Neural progenitor cell (in vitro differentiated cells): ENCODE results near the gene PWWP2B. TPM values are rescaled to one million over a fixed set of nuclear protein-coding genes. Genes with fewer than 3 reads are reported as not detected.
A peak's percentile ranks its signal among the peaks of the same experiment; 100 is the strongest.

Experiments used
- DNase-seq: peaks from one replicate; pipeline ENCODE4 v3.0.0-alpha.2; 2016; ENCODE audit warnings: low spot score
- H2AFZ ChIP-seq: fragments of 200-600 bp; sonication (generic); replicated peaks from 2 replicates; pipeline ENCODE4 v1.6.1; 2016; ENCODE audit warnings: antibody characterized with exemption
- H3F3A ChIP-seq: fragments of 200-600 bp; sonication (generic); 2 replicates; pipeline ENCODE4 v1.6.1; 2016; ENCODE audit warnings: antibody characterized with exemption, low read depth
- H3K27ac ChIP-seq: fragments of 200-600 bp; sonication (generic); 2 replicates; pipeline ENCODE4 v1.5.1; 2016; ENCODE audit warnings: mild to moderate bottlenecking
- H3K27me3 ChIP-seq: fragments of 200-600 bp; sonication (generic); 2 replicates; pipeline ENCODE4 v1.6.1; 2016; ENCODE audit warnings: mild to moderate bottlenecking, moderate library complexity
- H3K36me3 ChIP-seq: fragments of 200-600 bp; sonication (generic); 2 replicates; pipeline ENCODE4 v1.5.1; 2016
- H3K4me1 ChIP-seq: fragments of 200-600 bp; sonication (generic); 2 replicates; pipeline ENCODE4 v1.6.1; 2016; ENCODE audit warnings: mixed run types
- H3K4me2 ChIP-seq: fragments of 200-600 bp; sonication (generic); 2 replicates; pipeline ENCODE4 v1.6.1; 2016
- H3K4me3 ChIP-seq: fragments of 200-600 bp; sonication (generic); 2 replicates; pipeline ENCODE4 v1.5.1; 2016
- H3K79me2 ChIP-seq: fragments of 200-600 bp; sonication (generic); 2 replicates; pipeline ENCODE4 v1.6.1; 2016; ENCODE audit warnings: low read depth
- H3K9ac ChIP-seq: fragments of 200-600 bp; sonication (generic); 2 replicates; pipeline ENCODE4 v1.6.1; 2016
- H3K9me3 ChIP-seq: fragments of 200-600 bp; sonication (generic); 2 replicates; pipeline ENCODE4 v1.5.1; 2016; ENCODE audit warnings: low read depth
- H4K20me1 ChIP-seq: fragments of 200-600 bp; sonication (generic); 2 replicates; pipeline ENCODE4 v1.6.1; 2016; ENCODE audit warnings: low read depth
- H3K27ac Mint-ChIP-seq: 3 replicates; pipeline ENCODE4 v1.8.0; 2021; ENCODE audit warnings: mixed read lengths
- H3K27me3 Mint-ChIP-seq: 2 replicates; pipeline ENCODE4 v1.8.0; 2022; ENCODE audit warnings: low read depth, mild to moderate bottlenecking, inconsistent platforms, moderate library complexity, mixed read lengths; ENCODE audit not compliant: insufficient read depth
- H3K36me3 Mint-ChIP-seq: 3 replicates; pipeline ENCODE4 v1.8.0; 2021; ENCODE audit warnings: mixed read lengths
- H3K4me1 Mint-ChIP-seq: 3 replicates; pipeline ENCODE4 v1.8.0; 2021; ENCODE audit warnings: mixed read lengths
- H3K4me3 Mint-ChIP-seq: 3 replicates; pipeline ENCODE4 v1.8.0; 2021; ENCODE audit warnings: mild to moderate bottlenecking, moderate library complexity, mixed read lengths
- H3K9me3 Mint-ChIP-seq: 3 replicates; pipeline ENCODE4 v1.8.0; 2020; ENCODE audit warnings: mixed read lengths
- CTCF ChIP-seq: fragments of 200-600 bp; sonication (generic); IDR thresholded peaks from 2 replicates; pipeline ENCODE4 v1.5.1; 2017; ENCODE audit warnings: antibody characterized with exemption, mild to moderate bottlenecking
- EZH2 ChIP-seq: fragments of 200-600 bp; sonication (generic); IDR thresholded peaks from 2 replicates; pipeline ENCODE4 v1.6.1; 2017; ENCODE audit warnings: antibody characterized with exemption, mild to moderate bottlenecking, moderate library complexity
- EZH2phosphoT487 ChIP-seq: fragments of 200-600 bp; sonication (generic); IDR thresholded peaks from 2 replicates; pipeline ENCODE4 v1.6.1; 2017; ENCODE audit warnings: antibody characterized with exemption
- total RNA-seq: library from RNA; depleted of rRNA; stranded (reverse); fragments of >200 nt; gene quantifications from 2 replicates; pipeline ENCODE4 v1.2.3, GENCODE V29; 2015; ENCODE audit warnings: low replicate concordance

PWWP2B gene
- total RNA-seq, 1 donor from 2014 or later: 0.34 TPM

DNA sequence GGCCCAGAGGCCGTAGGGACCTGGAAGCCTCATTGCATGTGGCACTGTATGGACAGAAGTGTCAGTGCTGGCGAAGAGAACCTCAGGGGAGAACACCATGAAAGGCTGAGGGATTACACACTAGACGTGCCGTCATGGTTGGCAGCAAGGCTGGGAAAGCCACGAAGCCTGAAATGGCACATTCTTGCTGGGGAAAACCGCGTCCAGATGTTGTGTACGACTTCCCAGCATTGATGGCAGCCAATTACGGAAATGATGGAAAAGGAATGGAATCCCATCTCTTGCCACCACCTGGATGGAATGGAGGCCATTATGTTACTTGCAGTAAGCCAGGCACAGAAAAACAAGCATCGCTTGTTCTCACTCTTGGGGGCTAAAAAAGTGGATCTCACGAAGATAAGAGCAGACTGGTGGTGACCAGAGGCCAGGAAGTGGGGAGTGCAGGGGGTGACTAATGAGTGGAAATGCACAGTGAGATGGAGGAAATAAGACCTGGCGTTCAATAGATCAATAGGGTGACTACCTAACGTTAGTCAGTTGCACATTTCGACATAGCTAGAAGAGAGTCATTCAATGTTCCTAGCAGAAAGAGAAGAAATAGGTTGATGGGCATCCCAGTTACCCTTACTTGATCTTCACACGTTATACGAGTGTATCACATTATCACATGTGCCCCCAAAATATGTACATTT lies 14.6 kb upstream of the PWWP2B start:
- Mint-ChIP-seq H3K27me3 (peaks cover 10% of the 10 kb centered on the region), H3K36me3 (peaks cover 2% of the 10 kb centered on the region), H3K4me1 (peaks cover 6% of the 10 kb centered on the region), H3K9me3 (no peaks in the 10 kb centered on the region), H3K27ac (no peak overlapping the region), H3K4me3 (no peak overlapping the region)
- no peaks in the 10 kb centered on the region for H3K4me1 ChIP-seq
- H3K36me3 ChIP-seq: no peaks in the 10 kb centered on the region
- no peak for DNase-seq
- no peak overlapping the region for H3K27ac ChIP-seq
- H3F3A ChIP-seq: no peaks in the 10 kb centered on the region
- no peak overlapping the region for H2AFZ ChIP-seq
- no peaks in the 10 kb centered on the region for H3K27me3 ChIP-seq
- no peak overlapping the region for H3K9ac ChIP-seq
- H3K79me2 ChIP-seq: no peaks in the 10 kb centered on the region
- H3K4me2 ChIP-seq: no peak overlapping the region
- TF ChIP-seq EZH2phosphoT487: no peak
- TF ChIP-seq EZH2: no peak
- TF ChIP-seq CTCF: no peak
- no peaks in the 10 kb centered on the region for H4K20me1 ChIP-seq
- no peaks in the 10 kb centered on the region for H3K9me3 ChIP-seq
- H3K4me3 ChIP-seq: no peak overlapping the region

DNA sequence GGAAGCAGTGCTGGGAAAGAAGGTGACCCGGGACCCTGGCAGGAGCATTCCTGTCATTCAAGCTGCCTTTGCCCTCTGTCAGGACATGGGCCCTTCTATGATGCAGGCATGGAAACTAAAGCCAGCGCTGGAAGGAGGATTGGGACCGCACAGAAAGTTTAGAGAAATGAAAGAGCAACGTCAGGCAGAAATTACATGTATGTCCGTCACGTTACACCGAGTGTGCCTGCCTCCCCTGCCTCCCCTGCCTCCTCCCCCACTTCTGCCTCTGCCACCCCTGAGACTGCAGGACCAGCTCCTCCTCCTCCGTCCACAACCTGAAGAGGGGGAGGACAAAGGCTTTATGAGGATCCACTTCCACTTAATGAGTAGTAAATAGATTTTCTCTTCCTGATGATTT lies 13.9 kb upstream of the PWWP2B start:
- H3K4me3 ChIP-seq: no peak overlapping the region
- no peak overlapping the region for H2AFZ ChIP-seq
- peaks cover 4% of the 10 kb centered on the region for H3F3A ChIP-seq
- H3K4me1 ChIP-seq: no peaks in the 10 kb centered on the region
- Mint-ChIP-seq H3K27ac (peak overlapping the region; percentile 53), H3K9me3 (no peaks in the 10 kb centered on the region), H3K36me3 (peaks cover 2% of the 10 kb centered on the region), H3K4me3 (no peak overlapping the region), H3K27me3 (peaks cover 11% of the 10 kb centered on the region), H3K4me1 (peaks cover 9% of the 10 kb centered on the region)
- H3K27ac ChIP-seq: no peak overlapping the region
- no peaks in the 10 kb centered on the region for H3K79me2 ChIP-seq
- H4K20me1 ChIP-seq: no peaks in the 10 kb centered on the region
- no peak for DNase-seq
- H3K27me3 ChIP-seq: no peaks in the 10 kb centered on the region
- H3K4me2 ChIP-seq: no peak overlapping the region
- no peak overlapping the region for H3K9ac ChIP-seq
- no peak for TF ChIP-seq EZH2
- H3K9me3 ChIP-seq: no peaks in the 10 kb centered on the region
- no peaks in the 10 kb centered on the region for H3K36me3 ChIP-seq

DNA sequence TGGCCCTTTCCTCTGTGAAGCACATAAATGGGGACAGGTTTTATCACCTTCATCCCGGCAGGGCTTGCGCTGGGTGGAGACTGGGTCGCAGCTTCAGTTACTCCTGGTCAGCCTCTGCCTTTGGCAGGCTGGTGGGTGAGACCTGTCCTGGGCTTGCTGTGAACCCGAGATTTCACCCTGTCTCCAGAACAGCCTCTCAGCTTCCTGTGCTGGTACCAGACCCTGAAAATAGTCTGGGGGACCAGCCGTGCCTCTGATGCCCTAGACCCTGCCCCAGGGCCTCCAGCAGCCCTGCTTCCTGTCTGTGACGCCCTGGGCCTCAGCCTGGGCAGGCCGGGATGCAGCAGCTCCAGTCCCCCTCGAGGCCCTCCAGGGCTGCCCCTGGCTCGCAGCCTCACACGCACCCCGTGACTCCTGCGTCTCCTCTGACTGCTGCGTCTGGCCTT lies 13.2 kb upstream of the PWWP2B start:
- Mint-ChIP-seq H3K4me3 (no peak overlapping the region), H3K36me3 (peaks cover 2% of the 10 kb centered on the region)

More for the DNA sequence above, 13.2 kb upstream of the PWWP2B start:
- Mint-ChIP-seq H3K27ac (peak overlapping the region; percentile 53), H3K9me3 (no peaks in the 10 kb centered on the region), H3K4me1 (peaks cover 9% of the 10 kb centered on the region), H3K27me3 (peaks cover 11% of the 10 kb centered on the region)
- DNase-seq: no peak
- Histone ChIP-seq H3K4me2 (no peak overlapping the region), H3F3A (peaks cover 4% of the 10 kb centered on the region), H3K9ac (no peak overlapping the region), H3K27me3 (no peaks in the 10 kb centered on the region), H3K9me3 (no peaks in the 10 kb centered on the region), H3K4me3 (no peak overlapping the region), H3K79me2 (no peaks in the 10 kb centered on the region), H3K27ac (no peak overlapping the region), H4K20me1 (no peaks in the 10 kb centered on the region), H3K36me3 (no peaks in the 10 kb centered on the region), H2AFZ (no peak overlapping the region), H3K4me1 (no peaks in the 10 kb centered on the region)
- no peak for TF ChIP-seq CTCF
- no peak for TF ChIP-seq EZH2
- no peak for TF ChIP-seq EZH2phosphoT487
